IMR-90 (cell line): Measurements from ENCODE around the gene ACBD3.
"Not testable (repeated sequence)": the region's sequence is repeated elsewhere in the genome, so short reads cannot be mapped to it uniquely, and the experiment has no call there.

Experiments
- CEBPB ChIP-seq: IDR thresholded peaks from 2 replicates; pipeline ENCODE4 v1.6.1; 2012; ENCODE audit warnings: low read depth, low read length, improper control_type of control experiment
- POLR2A ChIP-seq: IDR thresholded peaks from 2 replicates; pipeline ENCODE4 v1.6.1; 2012; ENCODE audit warnings: mild to moderate bottlenecking, low read depth, low read length
- RAD21 ChIP-seq: IDR thresholded peaks from 2 replicates; pipeline ENCODE4 v1.6.1; 2012; ENCODE audit warnings: low read length, improper control_type of control experiment
- RFX5 ChIP-seq: IDR thresholded peaks from 2 replicates; pipeline ENCODE4 v1.8.0; 2012; ENCODE audit warnings: low read depth, mild to moderate bottlenecking, low read length, moderate library complexity
- SMC3 ChIP-seq: fragments of 150-350 bp; IDR thresholded peaks from 2 replicates; pipeline ENCODE4 v1.6.1; 2016; ENCODE audit warnings: low read depth, mild to moderate bottlenecking, antibody characterized with exemption, low read length, moderate library complexity
- TF ChIP-seq, protein P1 (sequence below): conservative IDR thresholded peaks from 2 replicates; pipeline ENCODE4 v1.5.1; 2012; ENCODE audit warnings: mild to moderate bottlenecking, low read depth, low read length, improper control_type of control experiment

DNA sequence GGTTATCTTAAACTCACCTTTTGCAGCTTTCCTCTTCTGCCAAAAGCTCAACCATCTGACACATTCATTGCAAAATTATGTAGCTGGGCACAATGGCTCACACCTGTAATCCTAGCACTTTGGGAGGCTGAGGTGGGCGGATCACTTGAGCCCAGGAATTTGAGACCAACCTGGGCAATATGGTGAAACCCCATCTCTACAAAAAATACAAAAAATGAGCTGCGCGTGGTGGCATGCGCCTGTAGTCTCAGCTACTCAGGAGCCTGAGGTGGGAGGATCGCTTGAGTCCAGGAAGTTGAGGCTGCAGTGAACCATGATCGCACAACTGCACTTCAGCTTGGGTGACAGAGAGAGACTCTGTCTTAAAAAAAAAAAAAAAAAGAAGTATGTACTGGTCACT, 16.1 kb upstream of the ACBD3 start:
- not testable (repeated sequence) for TF ChIP-seq POLR2A, CEBPB, RFX5, SMC3, RAD21
- TF ChIP-seq, protein P1, sequence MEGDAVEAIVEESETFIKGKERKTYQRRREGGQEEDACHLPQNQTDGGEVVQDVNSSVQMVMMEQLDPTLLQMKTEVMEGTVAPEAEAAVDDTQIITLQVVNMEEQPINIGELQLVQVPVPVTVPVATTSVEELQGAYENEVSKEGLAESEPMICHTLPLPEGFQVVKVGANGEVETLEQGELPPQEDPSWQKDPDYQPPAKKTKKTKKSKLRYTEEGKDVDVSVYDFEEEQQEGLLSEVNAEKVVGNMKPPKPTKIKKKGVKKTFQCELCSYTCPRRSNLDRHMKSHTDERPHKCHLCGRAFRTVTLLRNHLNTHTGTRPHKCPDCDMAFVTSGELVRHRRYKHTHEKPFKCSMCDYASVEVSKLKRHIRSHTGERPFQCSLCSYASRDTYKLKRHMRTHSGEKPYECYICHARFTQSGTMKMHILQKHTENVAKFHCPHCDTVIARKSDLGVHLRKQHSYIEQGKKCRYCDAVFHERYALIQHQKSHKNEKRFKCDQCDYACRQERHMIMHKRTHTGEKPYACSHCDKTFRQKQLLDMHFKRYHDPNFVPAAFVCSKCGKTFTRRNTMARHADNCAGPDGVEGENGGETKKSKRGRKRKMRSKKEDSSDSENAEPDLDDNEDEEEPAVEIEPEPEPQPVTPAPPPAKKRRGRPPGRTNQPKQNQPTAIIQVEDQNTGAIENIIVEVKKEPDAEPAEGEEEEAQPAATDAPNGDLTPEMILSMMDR = not testable (repeated sequence)
